GM10266 (cell line): Measurements from ENCODE around the gene COL10A1.

Experiments
- DNase-seq: peaks from one replicate; pipeline ENCODE4 v3.0.0; 2012; ENCODE audit errors: extremely low spot score
- CTCF ChIP-seq: IDR thresholded peaks from 2 replicates; pipeline ENCODE4 v1.5.1; 2012; ENCODE audit warnings: mild to moderate bottlenecking, low read depth; ENCODE audit not compliant: control insufficient read depth, insufficient read depth; ENCODE audit errors: missing control alignments

Gene COL10A1

GRCh38 chr6:116127771-116128493 is 2.0 kb upstream of the COL10A1 start:
- no peak for TF ChIP-seq CTCF
- no peak for DNase-seq

GRCh38 chr6:116120430-116120829 is 5.5 kb downstream of the COL10A1 start:
- DNase-seq, result no peak

GRCh38 chr6:116118608-116119007 is 7.3 kb downstream of the COL10A1 start:
- no peak for TF ChIP-seq CTCF
- no peak for DNase-seq

More at GRCh38 chr6:116120430-116120829, 5.5 kb downstream of the COL10A1 start:
- TF ChIP-seq CTCF, result no peak

- no peak for DNase-seq
These were observed 10.2 kb downstream of the COL10A1 start for GRCh38 chr6:116115781-116116180.

GRCh38 chr6:116113386-116113785 is 12.5 kb downstream of the COL10A1 start:
- TF ChIP-seq CTCF, result no peak
- DNase-seq, result no peak

More at GRCh38 chr6:116115781-116116180, 10.2 kb downstream of the COL10A1 start:
- no peak for TF ChIP-seq CTCF

GRCh38 chr6:116111552-116112528 is 14.1 kb downstream of the COL10A1 start:
- DNase-seq, result no peak
- TF ChIP-seq CTCF, result peak; percentile 65
